ENCODE measurements around the gene DICER1.

DICER1 gene

GRCh38 chr14:95102680-95103044, 54.7 kb downstream of the DICER1 start:
- peaks cover 43% of the 10 kb centered on the region for H3K79me2 ChIP-seq (ENCODE audit: insufficient read depth, low read length)
- TF ChIP-seq CTCF (IDR thresholded peaks at IDR 0.05; ENCODE audit: borderline replicate concordance, extremely low read depth, low read length, poor library complexity, severe bottlenecking): no peak
- TF ChIP-seq EZH2 (IDR thresholded peaks at IDR 0.05; ENCODE audit: borderline replicate concordance, low read depth, low read length, severe bottlenecking): no peak
- H3K9ac ChIP-seq (ENCODE audit: low read depth, low read length): no peak overlapping the region
- ATAC-seq (ENCODE audit: insufficient read depth, low read depth): no peak
- no peak overlapping the region for H3K4me2 ChIP-seq (ENCODE audit: insufficient read depth, low read length)
- no peak overlapping the region for H3K27ac ChIP-seq (ENCODE audit: low read length)
- H4K20me1 ChIP-seq (ENCODE audit: insufficient read depth, low read length): peaks cover 13% of the 10 kb centered on the region
- H3K27me3 ChIP-seq (ENCODE audit: insufficient read depth, low read length, poor library complexity): no peaks in the 10 kb centered on the region
- H3K4me1 ChIP-seq (ENCODE audit: insufficient read depth, low read length): peaks cover 8% of the 10 kb centered on the region; the same call in 1 of the 2 replicates
- H3K36me3 ChIP-seq (ENCODE audit: insufficient read depth, low read length): peaks cover 79% of the 10 kb centered on the region
- no peaks in the 10 kb centered on the region for H3K9me3 ChIP-seq (ENCODE audit: insufficient read depth, low read length, severe bottlenecking)
- H2AFZ ChIP-seq (ENCODE audit: low read depth, low read length): no peak overlapping the region
- no peak overlapping the region for H3K4me3 ChIP-seq (ENCODE audit: low read depth in 1 of 2, low read length in 2 of 2)
- no peak for DNase-seq

GRCh38 chr14:95101736-95102679, 55.3 kb downstream of the DICER1 start:
- H4K20me1 ChIP-seq (ENCODE audit: insufficient read depth, low read length): peaks cover 13% of the 10 kb centered on the region
- H3K79me2 ChIP-seq (ENCODE audit: insufficient read depth, low read length): peaks cover 43% of the 10 kb centered on the region
- ATAC-seq (ENCODE audit: insufficient read depth, low read depth): no peak

GRCh38 chr14:95098984-95099599, 58.2 kb downstream of the DICER1 start:
- Histone ChIP-seq H4K20me1 (ENCODE audit: insufficient read depth, low read length) (peaks cover 16% of the 10 kb centered on the region), H3K27me3 (ENCODE audit: insufficient read depth, low read length, poor library complexity) (no peaks in the 10 kb centered on the region), H3K27ac (ENCODE audit: low read length) (no peak overlapping the region), H3K36me3 (ENCODE audit: insufficient read depth, low read length) (peaks cover 83% of the 10 kb centered on the region), H3K9ac (ENCODE audit: low read depth, low read length) (no peak overlapping the region), H3K4me2 (ENCODE audit: insufficient read depth, low read length) (no peak overlapping the region), H3K4me3 (ENCODE audit: low read depth in 1 of 2, low read length in 2 of 2) (no peak overlapping the region), H3K4me1 (ENCODE audit: insufficient read depth, low read length) (peaks cover 8% of the 10 kb centered on the region; the same call in 1 of the 2 replicates), H3K79me2 (ENCODE audit: insufficient read depth, low read length) (peaks cover 52% of the 10 kb centered on the region), H2AFZ (ENCODE audit: low read depth, low read length) (no peak overlapping the region), H3K9me3 (ENCODE audit: insufficient read depth, low read length, severe bottlenecking) (no peaks in the 10 kb centered on the region)
- peak; percentile 62 for TF ChIP-seq CTCF (IDR thresholded peaks at IDR 0.05; ENCODE audit: borderline replicate concordance, extremely low read depth, low read length, poor library complexity, severe bottlenecking)
- TF ChIP-seq EZH2 (IDR thresholded peaks at IDR 0.05; ENCODE audit: borderline replicate concordance, low read depth, low read length, severe bottlenecking): no peak
- ATAC-seq (ENCODE audit: insufficient read depth, low read depth) (peak; percentile 91), DNase-seq (peak; percentile 73)

More at GRCh38 chr14:95101736-95102679, 55.3 kb downstream of the DICER1 start:
- Histone ChIP-seq H3K9me3 (ENCODE audit: insufficient read depth, low read length, severe bottlenecking) (no peaks in the 10 kb centered on the region), H3K36me3 (ENCODE audit: insufficient read depth, low read length) (peaks cover 77% of the 10 kb centered on the region), H3K9ac (ENCODE audit: low read depth, low read length) (no peak overlapping the region), H3K4me2 (ENCODE audit: insufficient read depth, low read length) (no peak overlapping the region), H3K4me1 (ENCODE audit: insufficient read depth, low read length) (peaks cover 8% of the 10 kb centered on the region; the same call in 1 of the 2 replicates), H3K27me3 (ENCODE audit: insufficient read depth, low read length, poor library complexity) (no peaks in the 10 kb centered on the region), H2AFZ (ENCODE audit: low read depth, low read length) (no peak overlapping the region), H3K4me3 (ENCODE audit: low read depth in 1 of 2, low read length in 2 of 2) (no peak overlapping the region), H3K27ac (ENCODE audit: low read length) (no peak overlapping the region)
- DNase-seq: no peak
- TF ChIP-seq CTCF (IDR thresholded peaks at IDR 0.05; ENCODE audit: borderline replicate concordance, extremely low read depth, low read length, poor library complexity, severe bottlenecking) (no peak), EZH2 (IDR thresholded peaks at IDR 0.05; ENCODE audit: borderline replicate concordance, low read depth, low read length, severe bottlenecking) (no peak)

All from DND-41 (cell line).